WTC11 (cell line): ENCODE data around the gene SRPRA. TPM values are rescaled to one million over a fixed set of nuclear protein-coding genes. Genes with fewer than 3 reads are reported as not detected.

Experiments
- ATAC-seq: fragments of 200-7000 bp; cut with Tn5 transposase; 2 replicates; pipeline ENCODE4 v1.10.0; 2021; ENCODE audit warnings: mild to moderate bottlenecking, moderate library complexity
- CTCF ChIA-PET: fragments of 300-600 bp; sonication (Branson Sonifier 250); formaldehyde crosslinking; loops from one replicate; lab custom pipeline; 2021; ENCODE audit warnings: antibody characterized with exemption; lab: Charles Lee
- POLR2A ChIA-PET: fragments of 350-600 bp; sonication (Branson Sonifier 250); formaldehyde crosslinking; loops from one replicate; lab custom pipeline; 2021; ENCODE audit warnings: antibody characterized with exemption; lab: Charles Lee
- DNase-seq: peaks from one replicate; pipeline ENCODE4 v3.0.0; 2021; ENCODE audit warnings: low spot score
- H3K27ac Mint-ChIP-seq: 2 replicates; pipeline ENCODE4 v1.8.0; 2021; ENCODE audit warnings: mixed read lengths
- H3K27me3 Mint-ChIP-seq: 2 replicates; pipeline ENCODE4 v1.8.0; 2021; ENCODE audit warnings: low read depth, mild to moderate bottlenecking, moderate library complexity, mixed read lengths
- H3K36me3 Mint-ChIP-seq: 2 replicates; pipeline ENCODE4 v1.8.0; 2021; ENCODE audit warnings: mixed read lengths
- H3K4me1 Mint-ChIP-seq: 2 replicates; pipeline ENCODE4 v1.8.0; 2022; ENCODE audit warnings: mixed read lengths
- H3K4me3 Mint-ChIP-seq: 2 replicates; pipeline ENCODE4 v1.8.0; 2021; ENCODE audit warnings: mild to moderate bottlenecking, moderate library complexity, mixed read lengths
- H3K9me3 Mint-ChIP-seq: 2 replicates; pipeline ENCODE4 v1.8.0; 2021; ENCODE audit warnings: mixed read lengths
- AFF4 ChIP-seq: sonication (generic); formaldehyde crosslinking; IDR thresholded peaks from 2 replicates; pipeline ENCODE4 v1.8.1; 2023; ENCODE audit warnings: mild to moderate bottlenecking, missing genetic modification reagents, borderline replicate concordance
- ATF2 ChIP-seq: sonication (generic); formaldehyde crosslinking; IDR thresholded peaks from 2 replicates; pipeline ENCODE4 v1.8.1; 2022; ENCODE audit warnings: low read depth, missing genetic modification reagents, borderline replicate concordance
- CREB1 ChIP-seq: sonication (generic); formaldehyde crosslinking; IDR thresholded peaks from 2 replicates; pipeline ENCODE4 v1.8.0; 2023; ENCODE audit warnings: mild to moderate bottlenecking, missing genetic modification reagents
- EMX1 ChIP-seq: fragments of 250-450 bp; sonication (Bioruptor Pico); IDR thresholded peaks from 2 replicates; pipeline ENCODE4 v1.8.0; 2021; ENCODE audit warnings: mild to moderate bottlenecking
- FOXJ3 ChIP-seq: sonication (generic); formaldehyde crosslinking; IDR thresholded peaks from 2 replicates; pipeline ENCODE4 v1.9.0; 2021; ENCODE audit warnings: missing genetic modification reagents, mild to moderate bottlenecking, borderline replicate concordance
- FOXK1 ChIP-seq: sonication (generic); formaldehyde crosslinking; IDR thresholded peaks from 2 replicates; pipeline ENCODE4 v1.8.0; 2022; ENCODE audit warnings: mild to moderate bottlenecking, moderate library complexity, missing genetic modification reagents
- GRHL2 ChIP-seq: fragments of 250-450 bp; sonication (Bioruptor Pico); IDR thresholded peaks from 2 replicates; pipeline ENCODE4 v1.8.0; 2022; ENCODE audit warnings: mild to moderate bottlenecking, moderate library complexity; ENCODE audit not compliant: insufficient replicate concordance, severe bottlenecking
- GTF2I ChIP-seq: fragments of 250-450 bp; sonication (Bioruptor Pico); conservative IDR thresholded peaks from 2 replicates; pipeline ENCODE4 v1.4.0; 2021; ENCODE audit warnings: mild to moderate bottlenecking
- NFATC4 ChIP-seq: fragments of 250-450 bp; sonication (Bioruptor Pico); IDR thresholded peaks from 2 replicates; pipeline ENCODE4 v1.9.0; 2021; ENCODE audit warnings: mild to moderate bottlenecking
- NFYB ChIP-seq: sonication (generic); formaldehyde crosslinking; conservative IDR thresholded peaks from 2 replicates; pipeline ENCODE4 v1.8.0; 2022; ENCODE audit warnings: low read depth, missing genetic modification reagents
- NR3C1 ChIP-seq: sonication (generic); formaldehyde crosslinking; conservative IDR thresholded peaks from 2 replicates; pipeline ENCODE4 v1.8.1; 2023; ENCODE audit warnings: low read depth, mild to moderate bottlenecking, missing genetic modification reagents
- SMAD4 ChIP-seq: sonication (generic); formaldehyde crosslinking; IDR thresholded peaks from 2 replicates; pipeline ENCODE4 v1.8.0; 2022; ENCODE audit warnings: mild to moderate bottlenecking, missing genetic modification reagents
- TCF7 ChIP-seq: sonication (generic); formaldehyde crosslinking; IDR thresholded peaks from 2 replicates; pipeline ENCODE4 v1.8.0; 2022; ENCODE audit warnings: mild to moderate bottlenecking, low read depth, missing genetic modification reagents, moderate library complexity
- USF2 ChIP-seq: sonication (generic); formaldehyde crosslinking; IDR thresholded peaks from 2 replicates; pipeline ENCODE4 v1.8.1; 2023; ENCODE audit warnings: mild to moderate bottlenecking, missing genetic modification reagents, moderate library complexity
- ZNF232 ChIP-seq: sonication (generic); formaldehyde crosslinking; IDR thresholded peaks from 2 replicates; pipeline ENCODE4 v1.8.0; 2022; ENCODE audit warnings: mild to moderate bottlenecking, missing genetic modification reagents
- ZNF416 ChIP-seq: fragments of 250-450 bp; sonication (Bioruptor Pico); IDR thresholded peaks from 2 replicates; pipeline ENCODE4 v1.9.0; 2021; ENCODE audit warnings: mild to moderate bottlenecking, inconsistent platforms
- ZNF423 ChIP-seq: fragments of 250-450 bp; sonication (Bioruptor Pico); IDR thresholded peaks from 2 replicates; pipeline ENCODE4 v2.1.2; 2022; ENCODE audit warnings: mild to moderate bottlenecking, moderate library complexity
- total RNA-seq: library from RNA; stranded (reverse); gene quantifications from 3 replicates; pipeline ENCODE4 v1.2.3, GENCODE V29; 2021
- TF ChIP-seq, protein P1 (sequence below): sonication (generic); formaldehyde crosslinking; IDR thresholded peaks from 2 replicates; pipeline ENCODE4 v1.8.0; 2023; ENCODE audit warnings: missing genetic modification reagents, mild to moderate bottlenecking, borderline replicate concordance

Gene SRPRA
- total RNA-seq, 1 experiment from 2014 or later, result 64.7 TPM

- no peak for TF ChIP-seq AFF4 (CRISPR knock-in tag)
These were observed 44.3 kb upstream of the SRPRA start (continued) for GRCh38 chr11:126312961-126313360.

- no peak for DNase-seq
- no peak for TF ChIP-seq NFYB (CRISPR knock-in tag)
- TF ChIP-seq GTF2I, result no peak
- TF ChIP-seq FOXK1 (CRISPR knock-in tag), result no peak
- TF ChIP-seq ZNF232 (CRISPR knock-in tag), result no peak
- no peak for TF ChIP-seq USF2
- no peak for TF ChIP-seq CREB1 (CRISPR knock-in tag)
- TF ChIP-seq ZNF416 (CRISPR knock-in tag), result no peak
- no peak for TF ChIP-seq FOXJ3 (CRISPR knock-in tag)
- no peak for TF ChIP-seq NR3C1 (CRISPR knock-in tag)
- no peak for TF ChIP-seq GRHL2 (CRISPR knock-in tag)
- TF ChIP-seq NFATC4 (CRISPR knock-in tag), result no peak
- no peak for TF ChIP-seq TCF7 (CRISPR knock-in tag)
- TF ChIP-seq SMAD4 (CRISPR knock-in tag), result no peak
- TF ChIP-seq, protein P1, sequence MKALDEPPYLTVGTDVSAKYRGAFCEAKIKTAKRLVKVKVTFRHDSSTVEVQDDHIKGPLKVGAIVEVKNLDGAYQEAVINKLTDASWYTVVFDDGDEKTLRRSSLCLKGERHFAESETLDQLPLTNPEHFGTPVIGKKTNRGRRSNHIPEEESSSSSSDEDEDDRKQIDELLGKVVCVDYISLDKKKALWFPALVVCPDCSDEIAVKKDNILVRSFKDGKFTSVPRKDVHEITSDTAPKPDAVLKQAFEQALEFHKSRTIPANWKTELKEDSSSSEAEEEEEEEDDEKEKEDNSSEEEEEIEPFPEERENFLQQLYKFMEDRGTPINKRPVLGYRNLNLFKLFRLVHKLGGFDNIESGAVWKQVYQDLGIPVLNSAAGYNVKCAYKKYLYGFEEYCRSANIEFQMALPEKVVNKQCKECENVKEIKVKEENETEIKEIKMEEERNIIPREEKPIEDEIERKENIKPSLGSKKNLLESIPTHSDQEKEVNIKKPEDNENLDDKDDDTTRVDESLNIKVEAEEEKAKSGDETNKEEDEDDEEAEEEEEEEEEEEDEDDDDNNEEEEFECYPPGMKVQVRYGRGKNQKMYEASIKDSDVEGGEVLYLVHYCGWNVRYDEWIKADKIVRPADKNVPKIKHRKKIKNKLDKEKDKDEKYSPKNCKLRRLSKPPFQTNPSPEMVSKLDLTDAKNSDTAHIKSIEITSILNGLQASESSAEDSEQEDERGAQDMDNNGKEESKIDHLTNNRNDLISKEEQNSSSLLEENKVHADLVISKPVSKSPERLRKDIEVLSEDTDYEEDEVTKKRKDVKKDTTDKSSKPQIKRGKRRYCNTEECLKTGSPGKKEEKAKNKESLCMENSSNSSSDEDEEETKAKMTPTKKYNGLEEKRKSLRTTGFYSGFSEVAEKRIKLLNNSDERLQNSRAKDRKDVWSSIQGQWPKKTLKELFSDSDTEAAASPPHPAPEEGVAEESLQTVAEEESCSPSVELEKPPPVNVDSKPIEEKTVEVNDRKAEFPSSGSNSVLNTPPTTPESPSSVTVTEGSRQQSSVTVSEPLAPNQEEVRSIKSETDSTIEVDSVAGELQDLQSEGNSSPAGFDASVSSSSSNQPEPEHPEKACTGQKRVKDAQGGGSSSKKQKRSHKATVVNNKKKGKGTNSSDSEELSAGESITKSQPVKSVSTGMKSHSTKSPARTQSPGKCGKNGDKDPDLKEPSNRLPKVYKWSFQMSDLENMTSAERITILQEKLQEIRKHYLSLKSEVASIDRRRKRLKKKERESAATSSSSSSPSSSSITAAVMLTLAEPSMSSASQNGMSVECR, result no peak
- no peak for TF ChIP-seq ZNF423 (CRISPR knock-in tag)
- no peak for TF ChIP-seq ATF2 (CRISPR knock-in tag)
- TF ChIP-seq EMX1, result no peak
- Mint-ChIP-seq H3K4me3 (no peak overlapping the region), H3K27me3 (no peaks in the 10 kb centered on the region), H3K36me3 (peaks cover 40% of the 10 kb centered on the region), H3K9me3 (peaks cover 5% of the 10 kb centered on the region; the same call in 1 of the 2 replicates), H3K4me1 (0 out of 2 replicates have a peak, but pooled peaks cover 2% of the 10 kb centered on the region), H3K27ac (no peak overlapping the region)
- POLR2A ChIA-PET, result interaction anchor here (0.9 kb wide), 1 partner anchor 58 kb away, joined by 3 read pairs; no protein-coding TSS in a partner anchor
- no peak for ATAC-seq
- CTCF ChIA-PET, result interaction anchor here (0.7 to 2.0 kb wide), 21 partner anchors 8 to 295 kb away, joined by 3 to 37 read pairs (median 5); partner anchors contain the start of gene ST3GAL4
These were observed 43.0 kb upstream of the SRPRA start for GRCh38 chr11:126311401-126312291.
